Calu3 (cell line): ENCODE measurements around the gene GALNT12. TPM values are rescaled to one million over a fixed set of nuclear protein-coding genes. Genes with fewer than 3 reads are reported as not detected.

Experiments used
- BruUV-seq: library from RNA; stranded (reverse); fragments of 400-500 nt; replicated peaks from 2 replicates; lab custom pipeline; 2021; lab: Mats Ljungman, UMichigan
- CTCF ChIA-PET: fragments of 300-600 bp; sonication (Branson Sonifier 250); formaldehyde crosslinking; loops from one replicate; lab custom pipeline; 2022; ENCODE audit warnings: antibody characterized with exemption; lab: Charles Lee
- DNase-seq: peaks from one replicate; pipeline ENCODE4 v3.0.0; 2022
- H3K27ac Mint-ChIP-seq: one replicate; pipeline ENCODE4 v1.8.0; 2022; ENCODE audit warnings: mixed read lengths; ENCODE audit not compliant: unreplicated experiment
- H3K27me3 Mint-ChIP-seq: one replicate; pipeline ENCODE4 v1.8.0; 2022; ENCODE audit warnings: mixed read lengths; ENCODE audit not compliant: unreplicated experiment
- H3K36me3 Mint-ChIP-seq: one replicate; pipeline ENCODE4 v1.8.0; 2022; ENCODE audit warnings: mild to moderate bottlenecking, moderate library complexity, mixed read lengths; ENCODE audit not compliant: insufficient read depth, unreplicated experiment
- H3K4me1 Mint-ChIP-seq: one replicate; pipeline ENCODE4 v1.8.0; 2022; ENCODE audit warnings: mild to moderate bottlenecking, low read depth, mixed read lengths; ENCODE audit not compliant: unreplicated experiment
- H3K4me3 Mint-ChIP-seq: one replicate; pipeline ENCODE4 v1.8.0; 2022; ENCODE audit warnings: mild to moderate bottlenecking, low read depth, moderate library complexity, mixed read lengths; ENCODE audit not compliant: unreplicated experiment
- H3K9me3 Mint-ChIP-seq: one replicate; pipeline ENCODE4 v1.8.0; 2022; ENCODE audit warnings: low read depth, mixed read lengths; ENCODE audit not compliant: unreplicated experiment
- CTCF ChIP-seq: fragments of 200-600 bp; IDR thresholded peaks from one replicate; pipeline ENCODE4 v1.8.0; 2022; ENCODE audit warnings: antibody characterized with exemption; ENCODE audit not compliant: unreplicated experiment
- intact Hi-C: fragments of 100-400 bp; cut with micrococcal nuclease; formaldehyde crosslinking; loops from one replicate; pipeline ENCODE4 v1.10.0; 2022; ENCODE audit not compliant: unreplicated experiment
- total RNA-seq: library from RNA; stranded (reverse); gene quantifications from 2 replicates; pipeline ENCODE4 v1.2.3, GENCODE V29; 2022

Gene GALNT12
- total RNA-seq, 1 experiment from 2014 or later: 49.2 TPM

DNA sequence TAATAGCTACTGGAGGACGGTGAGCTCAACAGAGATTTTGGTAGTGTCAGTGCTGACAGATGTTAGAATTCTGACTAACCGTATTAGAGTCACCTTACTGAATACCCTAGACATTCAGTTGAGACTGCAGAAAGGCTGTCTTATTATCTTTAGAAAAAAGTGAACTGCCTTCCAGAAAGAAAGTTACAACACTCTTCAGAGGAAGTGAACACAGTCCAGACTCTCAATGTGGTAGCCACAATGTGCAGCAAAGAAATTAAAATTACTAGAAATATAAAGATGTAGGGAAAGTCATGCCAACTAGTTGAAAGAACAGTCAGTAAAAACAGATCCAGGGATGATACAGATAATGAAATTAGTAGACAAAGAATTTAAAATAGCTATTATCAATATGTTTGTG, 89.2 kb downstream of the GALNT12 start:
- DNase-seq: no peak
- peaks cover 2% of the 10 kb centered on the region for H3K9me3 Mint-ChIP-seq
- CTCF ChIA-PET: no interaction called here
- H3K27me3 Mint-ChIP-seq: peaks cover 43% of the 10 kb centered on the region
- intact Hi-C loops: no loop called here
- no peak overlapping the region for H3K4me3 Mint-ChIP-seq
- no peaks in the 10 kb centered on the region for H3K36me3 Mint-ChIP-seq
- no TSS peak for BruUV-seq
- H3K4me1 Mint-ChIP-seq: no peaks in the 10 kb centered on the region
- no peak overlapping the region for H3K27ac Mint-ChIP-seq
- no peak for TF ChIP-seq CTCF

DNA sequence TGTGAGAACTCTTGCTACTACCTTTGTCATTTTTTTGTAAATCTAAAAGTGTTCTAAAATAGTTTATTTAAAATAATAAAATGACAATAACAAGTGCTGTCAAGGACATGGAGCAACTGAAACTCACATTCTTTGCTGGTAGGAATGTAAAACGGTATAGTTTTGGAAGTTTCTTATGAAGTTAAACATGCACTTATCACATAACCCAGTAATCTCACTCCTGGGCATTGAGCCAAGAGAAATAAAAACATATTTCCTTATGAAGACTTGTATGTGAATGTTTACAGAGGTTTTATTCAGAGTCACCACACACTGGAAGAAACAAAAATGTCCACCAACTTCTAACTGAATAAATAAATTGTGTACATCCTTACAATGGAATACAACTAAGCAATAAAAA, 90.3 kb downstream of the GALNT12 start:
- H3K27ac Mint-ChIP-seq: no peak overlapping the region
- no TSS peak for BruUV-seq
- peaks cover 2% of the 10 kb centered on the region for H3K9me3 Mint-ChIP-seq
- TF ChIP-seq CTCF: no peak
- peaks cover 54% of the 10 kb centered on the region for H3K27me3 Mint-ChIP-seq
- no peak overlapping the region for H3K4me3 Mint-ChIP-seq
- intact Hi-C loops: no loop called here
- CTCF ChIA-PET: no interaction called here
- no peaks in the 10 kb centered on the region for H3K36me3 Mint-ChIP-seq
- no peaks in the 10 kb centered on the region for H3K4me1 Mint-ChIP-seq
- DNase-seq: no peak

GRCh38 chr9:98899408-98900056, 92.1 kb downstream of the GALNT12 start:
- CTCF ChIA-PET: no interaction called here
- peaks cover 58% of the 10 kb centered on the region for H3K27me3 Mint-ChIP-seq

More at GRCh38 chr9:98899408-98900056, 92.1 kb downstream of the GALNT12 start:
- TF ChIP-seq CTCF: no peak
- no peak for DNase-seq
- Mint-ChIP-seq H3K9me3 (peaks cover 2% of the 10 kb centered on the region), H3K4me1 (no peaks in the 10 kb centered on the region), H3K27ac (no peak overlapping the region), H3K4me3 (no peak overlapping the region), H3K36me3 (no peaks in the 10 kb centered on the region)
- intact Hi-C loops: no loop called here
- no TSS peak for BruUV-seq

Other genes with a start within 250 kb of the GALNT12 start
- 0.33 TPM in 1 of 2 replicates, not detected in the other for gene GABBR2, start 98.7 kb upstream of the GALNT12 start, total RNA-seq
- 31.5 and 32.2 TPM in 2 replicates for gene ANKS6, start 11.1 kb upstream of the GALNT12 start, total RNA-seq
- gene COL15A1, start 136.2 kb downstream of the GALNT12 start, total RNA-seq: not detected in 2 replicates